GM18526 (cell line): ENCODE data around the gene TMEM187.

ENCODE experiments used
- POLR2A ChIP-seq: IDR thresholded peaks from 3 replicates; pipeline ENCODE4 v1.6.1; 2011; ENCODE audit not compliant: insufficient read length; ENCODE audit errors: extremely low read depth

TMEM187 gene

DNA sequence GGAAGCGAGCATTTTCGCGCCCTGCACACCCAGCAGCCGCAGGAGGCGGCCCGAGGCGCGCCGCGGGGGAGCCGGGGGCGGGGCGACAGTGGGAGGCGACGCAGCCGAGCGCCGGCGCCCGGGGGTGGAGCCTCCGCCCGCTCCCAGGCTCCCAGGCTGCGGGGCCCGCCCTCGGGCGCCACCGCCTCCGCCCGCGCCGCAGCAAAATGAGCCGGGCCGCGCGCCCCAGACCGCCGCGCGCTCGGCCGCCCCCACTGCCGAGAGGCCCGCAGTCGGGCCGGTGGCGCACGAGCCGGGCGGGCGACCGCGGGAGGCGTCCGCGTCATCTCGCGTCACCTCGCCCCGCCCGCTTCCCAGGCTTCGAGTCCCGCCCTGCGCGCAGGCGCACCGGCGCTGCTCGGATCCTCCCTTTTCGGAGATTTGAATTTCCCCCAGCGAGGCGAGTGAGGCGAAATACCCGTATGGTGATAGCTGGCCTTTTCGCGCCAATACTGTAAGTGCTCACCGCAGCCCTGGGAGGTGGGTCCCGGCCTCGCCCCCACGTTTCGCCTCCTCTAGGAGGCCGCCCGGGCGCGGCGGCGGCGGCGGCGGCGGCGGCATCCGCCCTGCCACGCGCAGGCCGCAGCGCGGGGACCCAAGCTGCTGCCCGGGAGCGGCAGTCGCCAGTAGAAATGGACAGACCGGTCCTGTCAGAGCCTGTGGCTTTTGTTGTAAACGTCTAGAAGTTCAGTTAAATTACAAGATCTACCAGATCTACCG lies at the start of gene TMEM187:
Gene TMEM187, plus strand, starts transcription at position 387 of the 759 bp plus-strand sequence. CDS start 9,309 bp downstream, outside the sequence.
- peak; percentile 62 for TF ChIP-seq POLR2A

GRCh38 chrX:153922932-153923857 lies 49.4 kb upstream of the TMEM187 start:
- TF ChIP-seq POLR2A = no peak

DNA sequence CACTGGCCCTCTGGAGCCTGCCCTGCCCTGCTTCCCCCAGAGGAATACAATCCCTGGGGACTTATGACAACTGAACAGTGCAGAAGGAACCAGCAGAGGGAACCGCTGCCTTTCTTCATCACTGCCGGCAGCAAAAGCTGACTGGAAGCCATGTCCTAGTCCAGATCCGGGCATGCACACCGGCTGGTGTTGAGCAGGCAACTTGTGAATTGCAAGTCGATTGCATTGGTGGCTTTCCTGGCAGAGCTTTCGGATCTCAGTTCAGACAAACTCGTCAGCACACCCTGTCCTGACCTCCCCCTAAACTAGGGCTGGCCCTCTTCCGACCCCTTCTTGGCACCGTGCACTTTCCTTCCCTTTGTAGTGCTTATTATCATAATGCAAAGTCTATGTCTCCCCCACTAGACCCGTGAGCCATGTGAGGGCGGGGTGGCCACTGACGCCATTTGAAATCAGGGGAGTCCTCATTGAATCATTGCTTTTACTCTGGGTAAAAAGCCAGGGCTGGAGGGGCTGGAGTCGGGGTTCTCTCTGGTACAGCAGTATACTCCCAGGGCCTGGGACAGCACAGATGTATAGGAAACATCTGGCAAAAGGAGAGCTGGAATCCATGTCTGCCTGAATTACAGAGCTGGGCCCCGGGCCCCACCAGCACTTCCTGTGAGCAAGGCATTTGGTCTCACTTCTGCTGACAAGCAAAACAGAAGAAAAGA lies 48.2 kb upstream of the TMEM187 start:
- no peak for TF ChIP-seq POLR2A

- TF ChIP-seq POLR2A = peak; percentile 95
These were observed 47.2 kb upstream of the TMEM187 start for GRCh38 chrX:153925387-153925738.

DNA sequence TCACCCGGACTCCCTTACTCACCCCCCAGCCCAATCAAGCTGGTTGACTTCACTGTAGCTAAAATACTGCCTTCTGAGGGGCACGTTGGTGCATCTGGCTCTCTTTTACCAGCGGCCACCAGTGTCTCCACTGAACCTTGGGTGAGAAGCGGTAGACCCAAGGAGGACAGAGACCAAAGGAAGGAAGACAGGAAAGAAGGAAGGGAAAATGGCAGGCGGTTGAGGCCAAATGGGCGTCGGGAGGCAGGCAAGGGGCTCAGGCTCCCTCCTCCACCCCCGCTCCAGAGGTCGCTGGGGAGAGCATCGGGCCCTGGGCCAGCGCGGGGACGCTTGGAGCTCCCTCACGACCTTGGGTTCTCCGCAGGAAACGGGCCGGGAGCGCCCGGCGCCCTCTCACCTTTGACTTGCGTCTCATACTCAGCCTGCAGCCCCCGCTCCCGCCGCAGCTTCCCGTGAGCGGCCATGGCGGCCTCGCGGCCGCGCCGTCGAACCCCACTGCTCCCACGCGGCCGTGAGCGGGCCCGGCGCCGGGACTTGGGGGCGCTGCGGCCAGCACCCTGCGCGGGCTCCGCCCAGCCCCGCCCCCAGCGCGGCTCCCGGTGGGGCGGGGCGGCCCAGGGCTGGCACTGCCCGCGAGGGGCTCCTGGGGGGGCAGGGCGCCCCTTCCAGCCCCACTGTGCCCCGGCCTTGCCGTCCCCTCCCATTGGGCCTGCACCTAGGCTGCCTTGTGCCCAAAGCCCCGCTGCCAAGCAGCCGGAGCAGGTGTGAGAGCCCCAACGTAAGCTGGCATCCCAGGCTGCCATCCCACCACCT lies 46.6 kb upstream of the TMEM187 start, which contains the start of gene ARHGAP4:
Gene ARHGAP4, minus strand, starts transcription at position 526 of the 813 bp plus-strand sequence. Its CDS starts 62 bp downstream, at position 464.
- peak; percentile 14 for TF ChIP-seq POLR2A

DNA sequence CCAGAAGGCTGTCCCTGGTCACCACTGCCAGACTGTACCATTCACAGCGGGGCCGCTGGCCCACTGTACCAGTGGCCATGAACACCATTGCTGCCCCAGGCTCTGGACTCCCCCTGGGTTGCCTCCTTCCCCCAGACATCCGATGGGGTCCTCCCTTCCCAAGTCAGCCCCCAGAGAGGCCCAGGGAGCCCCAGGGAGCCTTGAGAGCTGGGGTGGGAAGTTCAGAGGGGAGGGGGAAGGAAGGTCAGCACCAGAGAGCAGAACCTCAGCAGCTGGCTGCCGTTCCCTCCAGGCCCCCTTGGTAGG lies 46.0 kb upstream of the TMEM187 start:
- peak; percentile 43 for TF ChIP-seq POLR2A

DNA sequence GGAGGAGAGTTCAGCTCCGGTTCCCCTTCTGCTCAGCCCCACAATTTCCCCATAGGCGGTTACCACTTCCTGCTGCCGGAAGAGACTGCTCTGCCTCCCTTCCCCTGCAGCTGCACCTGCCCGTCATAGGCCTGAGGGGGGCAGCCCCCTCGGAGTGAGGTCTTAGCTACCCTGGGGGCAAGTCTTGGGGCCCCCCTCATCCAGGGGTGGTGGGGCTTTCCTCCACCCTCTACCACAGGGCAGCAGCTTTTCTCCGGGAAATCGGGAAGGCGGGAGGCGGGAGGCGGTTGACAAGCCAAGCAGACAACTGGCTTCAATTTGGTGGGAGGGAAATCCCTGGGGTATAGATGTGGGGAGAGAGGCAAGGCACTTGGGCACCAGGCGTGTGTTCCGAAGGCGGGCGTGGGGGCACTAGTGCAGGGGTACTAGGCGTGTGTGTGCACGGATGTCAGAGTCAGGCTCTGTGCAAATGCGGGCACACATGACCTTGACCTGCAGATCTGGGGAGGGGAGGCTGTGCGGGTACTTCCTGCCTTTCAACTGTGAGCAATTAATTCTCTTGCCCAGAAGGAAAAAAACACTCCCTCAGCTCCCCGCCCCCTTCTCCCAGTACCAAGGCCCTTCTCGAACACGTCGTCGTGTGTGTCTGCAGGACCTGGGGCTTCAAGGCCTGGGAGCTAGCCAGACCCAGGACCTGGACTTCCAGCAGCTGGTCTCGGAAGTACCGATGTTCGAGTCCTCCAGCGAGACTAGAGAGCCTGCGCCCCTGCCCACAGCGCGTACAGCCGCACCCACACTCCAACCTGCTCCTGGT lies 45.5 kb upstream of the TMEM187 start:
- TF ChIP-seq POLR2A = peak; percentile 43

DNA sequence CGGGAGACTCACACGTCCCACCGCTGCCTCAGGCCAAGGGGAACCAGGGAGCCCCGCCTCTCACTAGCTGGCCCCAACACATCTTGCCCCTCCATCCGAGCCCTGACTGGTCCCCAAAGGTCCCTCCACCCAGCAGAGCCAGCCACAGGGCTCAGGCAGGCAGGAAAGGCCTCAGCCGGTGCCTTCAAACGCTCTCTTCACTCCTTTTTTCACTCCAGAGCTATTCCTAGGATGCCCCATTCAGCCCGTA lies 45.0 kb upstream of the TMEM187 start:
- no peak for TF ChIP-seq POLR2A

DNA sequence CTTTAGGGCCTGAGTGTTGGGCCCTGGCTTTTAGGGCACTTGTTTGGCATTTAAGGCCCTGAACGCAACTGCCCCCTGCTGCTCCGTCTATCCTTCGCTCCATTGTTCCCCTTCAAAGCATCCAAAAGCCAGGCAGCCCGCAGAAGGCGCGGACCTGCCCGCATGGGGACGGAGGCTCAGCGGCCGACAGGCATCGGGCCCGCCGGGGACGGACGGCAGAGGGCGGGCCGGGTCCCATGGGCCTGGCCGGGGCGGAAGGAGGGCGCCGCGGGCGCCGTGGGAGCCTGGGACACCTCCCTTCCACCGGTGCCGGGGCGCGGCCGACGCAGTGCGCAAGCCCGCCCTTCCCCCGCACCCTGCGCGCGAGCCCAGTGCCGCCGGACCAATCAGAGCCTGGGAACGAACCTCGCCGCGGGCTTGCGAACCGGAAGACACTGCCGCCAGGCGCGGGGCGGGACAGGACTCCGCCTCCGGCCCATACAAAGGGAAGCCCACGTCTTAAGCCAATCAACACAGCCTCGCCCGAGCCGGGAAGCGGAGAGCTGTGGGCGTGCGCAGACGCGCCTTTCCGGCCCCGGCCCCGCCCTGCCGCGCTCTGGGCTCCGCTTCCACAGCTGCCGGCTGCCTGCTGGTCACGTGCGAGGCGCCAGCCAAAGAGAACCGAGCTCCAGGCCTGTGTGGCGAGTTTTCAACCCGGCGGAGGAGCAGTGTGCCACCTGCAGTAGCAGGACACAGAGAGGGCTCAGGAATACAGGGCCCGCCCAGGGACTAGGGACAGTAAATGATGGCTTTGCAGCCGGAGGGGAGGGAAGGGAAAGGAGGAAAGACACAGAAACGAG lies 44.4 kb upstream of the TMEM187 start:
- peak; percentile 76 for TF ChIP-seq POLR2A

DNA sequence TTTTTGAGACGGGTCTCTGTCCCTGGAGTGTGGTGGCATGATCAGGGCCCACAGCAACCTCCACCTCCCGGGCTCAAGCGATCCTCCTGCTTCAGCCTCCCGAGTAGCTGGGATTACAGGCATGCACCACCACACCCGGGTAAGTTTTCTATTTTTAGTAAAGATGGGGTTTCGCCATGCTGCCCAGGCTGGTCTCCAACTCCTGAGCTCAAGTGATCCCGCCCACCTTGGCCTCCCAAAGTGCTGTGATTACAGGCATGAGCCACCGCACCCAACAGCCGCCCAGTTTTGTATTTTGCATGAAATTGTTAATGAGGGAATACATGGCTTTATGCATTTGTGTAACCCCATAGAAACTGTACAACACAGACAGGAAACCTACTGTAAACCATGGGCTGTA lies 43.7 kb upstream of the TMEM187 start:
- TF ChIP-seq POLR2A = no peak

- TF ChIP-seq POLR2A = no peak
These were observed 43.0 kb upstream of the TMEM187 start for GRCh38 chrX:153929576-153929975.

DNA sequence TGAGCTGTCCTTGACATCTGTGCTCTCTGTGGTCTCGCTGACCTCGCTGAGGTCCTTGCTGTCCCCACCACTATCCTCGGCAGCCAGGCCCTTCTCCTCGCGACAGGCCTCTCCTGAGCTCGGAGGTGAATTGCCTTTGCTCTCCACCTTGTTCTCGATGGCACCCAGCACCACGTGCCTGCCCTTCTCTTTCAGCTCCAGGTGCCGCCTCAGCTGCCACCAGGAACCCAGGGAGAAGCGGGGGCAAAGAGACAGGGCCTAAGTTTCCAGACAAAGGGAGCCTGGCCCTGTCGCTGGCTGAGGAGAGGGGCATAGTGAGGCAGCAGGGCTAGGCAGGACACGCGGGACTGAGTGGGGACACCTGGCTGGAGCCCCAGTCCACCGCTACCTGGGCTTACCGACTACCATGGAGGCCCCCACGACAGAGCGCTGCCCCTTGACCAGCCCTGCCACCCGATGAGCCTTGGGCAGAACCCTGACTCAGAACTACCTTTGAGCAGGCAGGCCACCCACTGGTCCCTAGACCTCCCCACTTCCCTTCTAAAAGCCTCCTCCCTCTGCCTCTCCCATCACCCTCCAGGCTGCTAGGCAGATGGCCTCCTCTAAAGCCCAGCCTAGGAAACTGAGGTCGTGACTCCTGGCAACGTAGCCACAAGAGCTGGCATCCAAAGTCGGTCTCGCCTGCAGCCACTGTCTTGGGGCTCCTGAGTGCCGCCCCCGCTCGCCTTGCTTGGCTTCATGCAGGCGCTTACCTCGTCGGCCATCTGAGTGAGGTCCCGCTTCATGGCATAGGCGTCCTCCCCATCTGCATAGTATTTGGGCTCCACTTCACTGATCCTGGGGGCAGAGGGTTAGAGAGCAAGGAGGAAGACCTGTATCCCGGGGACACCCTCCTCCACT lies 42.3 kb upstream of the TMEM187 start:
- no peak for TF ChIP-seq POLR2A

DNA sequence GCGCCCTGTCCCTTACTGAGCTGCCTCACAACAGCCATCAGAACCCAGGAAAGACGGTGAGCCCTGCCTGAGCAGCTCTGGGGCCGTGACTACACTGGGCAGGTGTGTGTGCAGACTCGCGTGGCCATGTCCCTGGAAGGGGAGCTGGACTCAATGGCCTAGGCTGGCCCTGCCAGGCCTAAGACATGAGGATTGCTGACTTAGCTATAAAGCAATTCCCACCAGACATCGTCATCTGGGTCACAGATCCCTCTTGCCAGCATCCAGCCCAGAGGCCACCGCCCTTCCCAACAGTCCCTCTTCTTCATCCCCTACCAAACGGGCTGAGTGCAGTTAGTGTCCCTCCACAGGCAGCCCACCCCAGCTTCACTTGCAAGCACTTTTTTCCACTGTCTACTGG lies 41.4 kb upstream of the TMEM187 start:
- TF ChIP-seq POLR2A = no peak

- TF ChIP-seq POLR2A = no peak
These were observed 40.8 kb upstream of the TMEM187 start for GRCh38 chrX:153931748-153932147.
